Adipose tissue (tissue), 3 donors: ENCODE data around the gene MAGT1. TPM values are rescaled to one million over a fixed set of nuclear protein-coding genes. Genes with fewer than 3 reads are reported as not detected.

Experiments used
- polyA plus RNA-seq, 3 donors: library from polyadenylated mRNA; stranded (reverse); fragments of 200-250 nt; gene quantifications; one replicate each; pipeline ENCODE4 v1.2.3, GENCODE V29; 2013
- donor health status: healthy with polysubstance abuse.
- donor health status: Bipolar disorder and iron deficiency.
- donor health status: healthy.

Gene MAGT1
- polyA plus RNA-seq, 3 donors = 10.9 to 21.3 (median 17.8) TPM

Other genes with a start within 250 kb of the MAGT1 start
- 10 to 100 TPM in 2 of 3 donors, 1 to 10 TPM in 1; 9.8 to 13.7 (median 12.1) TPM for gene ATRX, start 109.2 kb downstream of the MAGT1 start, polyA plus RNA-seq
- 100 to 1,000 TPM; 287 to 697 (median 562) TPM for gene COX7B, start 4.0 kb upstream of the MAGT1 start, polyA plus RNA-seq
- gene ATP7A, start 15.3 kb upstream of the MAGT1 start, polyA plus RNA-seq = 1 to 10 TPM; 1.4 to 2.5 (median 1.5) TPM
- gene PGAM4, start 74.2 kb upstream of the MAGT1 start, polyA plus RNA-seq = not detected
- gene PGK1, start 208.8 kb upstream of the MAGT1 start, polyA plus RNA-seq = 100 to 1,000 TPM in 2 of 3 donors, 10 to 100 TPM in 1; 63.5 to 217 (median 145) TPM
- gene TAF9B, start 244.2 kb upstream of the MAGT1 start, polyA plus RNA-seq = 10 to 100 TPM in 2 of 3 donors, 1 to 10 TPM in 1; 4.7 to 18.8 (median 11.0) TPM